ENCODE data around the gene CNNM4.

DNA sequence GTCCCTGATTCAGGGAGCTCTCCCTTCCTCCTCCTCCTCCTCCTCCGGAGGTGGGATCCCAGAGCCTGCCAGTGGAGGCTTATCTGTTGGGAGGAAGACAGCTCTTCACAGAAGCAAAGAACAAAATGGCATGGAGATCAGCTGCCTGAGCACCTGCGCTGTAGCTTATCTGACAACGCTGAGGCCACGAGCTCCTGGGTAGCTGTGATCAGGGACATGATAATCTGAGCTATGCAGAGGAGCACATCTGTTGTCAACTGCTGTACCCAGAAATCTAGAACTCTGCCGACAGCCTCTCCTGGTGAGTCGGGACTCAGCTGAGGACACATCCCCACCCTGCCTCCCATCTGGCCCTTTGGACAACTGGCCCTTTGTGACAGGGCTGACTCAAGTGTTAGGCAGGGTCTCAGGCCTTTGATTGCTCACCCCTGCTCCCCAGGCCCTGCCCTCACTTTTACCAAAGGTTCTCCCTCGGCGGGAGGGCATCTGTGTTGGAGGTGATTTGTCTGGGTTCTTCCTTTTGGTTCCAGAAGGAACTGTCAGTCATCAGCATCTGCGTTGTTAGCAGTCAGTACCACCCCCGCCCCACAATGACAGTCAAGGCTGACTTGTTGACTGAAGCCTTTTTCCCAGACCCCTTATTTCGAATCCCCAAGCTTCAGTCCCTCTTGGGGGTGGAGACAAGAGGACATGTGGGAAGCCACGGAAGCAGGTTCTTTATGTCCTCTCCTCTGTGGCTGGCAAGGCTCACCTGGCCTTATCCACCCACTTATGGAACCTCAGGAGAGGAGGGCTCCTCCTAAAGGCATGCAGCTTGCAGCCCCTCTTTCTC, 49.5 kb downstream of the CNNM4 start:
- TF ChIP-seq, protein P1, sequence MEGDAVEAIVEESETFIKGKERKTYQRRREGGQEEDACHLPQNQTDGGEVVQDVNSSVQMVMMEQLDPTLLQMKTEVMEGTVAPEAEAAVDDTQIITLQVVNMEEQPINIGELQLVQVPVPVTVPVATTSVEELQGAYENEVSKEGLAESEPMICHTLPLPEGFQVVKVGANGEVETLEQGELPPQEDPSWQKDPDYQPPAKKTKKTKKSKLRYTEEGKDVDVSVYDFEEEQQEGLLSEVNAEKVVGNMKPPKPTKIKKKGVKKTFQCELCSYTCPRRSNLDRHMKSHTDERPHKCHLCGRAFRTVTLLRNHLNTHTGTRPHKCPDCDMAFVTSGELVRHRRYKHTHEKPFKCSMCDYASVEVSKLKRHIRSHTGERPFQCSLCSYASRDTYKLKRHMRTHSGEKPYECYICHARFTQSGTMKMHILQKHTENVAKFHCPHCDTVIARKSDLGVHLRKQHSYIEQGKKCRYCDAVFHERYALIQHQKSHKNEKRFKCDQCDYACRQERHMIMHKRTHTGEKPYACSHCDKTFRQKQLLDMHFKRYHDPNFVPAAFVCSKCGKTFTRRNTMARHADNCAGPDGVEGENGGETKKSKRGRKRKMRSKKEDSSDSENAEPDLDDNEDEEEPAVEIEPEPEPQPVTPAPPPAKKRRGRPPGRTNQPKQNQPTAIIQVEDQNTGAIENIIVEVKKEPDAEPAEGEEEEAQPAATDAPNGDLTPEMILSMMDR (IDR thresholded peaks at IDR 0.05): no peak
- no peak for TF ChIP-seq POLR2A (IDR thresholded peaks at IDR 0.05)

Measured in Peyer's patch (tissue), 4 donors.